A549 (cell line): ENCODE results near the gene HSD11B1.

Source experiments
- FOXS1 ChIP-seq: fragments of 250-450 bp; sonication (Bioruptor Pico); IDR thresholded peaks from 2 replicates; pipeline ENCODE4 v1.5.0; 2020; ENCODE audit warnings: mild to moderate bottlenecking, moderate library complexity
- MAFK ChIP-seq: fragments of 450-650 bp; IDR thresholded peaks from 2 replicates; pipeline ENCODE4 v1.6.1; 2014; ENCODE audit not compliant: partially characterized antibody
- MAZ ChIP-seq: fragments of 150-350 bp; IDR thresholded peaks from 2 replicates; pipeline ENCODE4 v1.6.1; 2014; ENCODE audit warnings: antibody characterized with exemption, low read depth, low read length, borderline replicate concordance
- MYC ChIP-seq: IDR thresholded peaks from 2 replicates; pipeline ENCODE4 v1.6.1; 2012; ENCODE audit warnings: mild to moderate bottlenecking, inconsistent platforms, low read length, improper control_type of control experiment, borderline replicate concordance
- POLR2AphosphoS2 ChIP-seq: conservative IDR thresholded peaks from 2 replicates; pipeline ENCODE4 v1.6.1; 2012; ENCODE audit warnings: low read length, improper control_type of control experiment, inconsistent platforms
- RFX5 ChIP-seq: fragments of 450-650 bp; IDR thresholded peaks from 2 replicates; pipeline ENCODE4 v1.7.1; 2014; ENCODE audit warnings: antibody characterized with exemption, mild to moderate bottlenecking, moderate library complexity
- TF ChIP-seq, protein P1 (sequence below): fragments of >200 bp; sonication (Bioruptor Twin); formaldehyde crosslinking; IDR thresholded peaks from 3 replicates; pipeline ENCODE4 v1.5.1; 2016

DNA sequence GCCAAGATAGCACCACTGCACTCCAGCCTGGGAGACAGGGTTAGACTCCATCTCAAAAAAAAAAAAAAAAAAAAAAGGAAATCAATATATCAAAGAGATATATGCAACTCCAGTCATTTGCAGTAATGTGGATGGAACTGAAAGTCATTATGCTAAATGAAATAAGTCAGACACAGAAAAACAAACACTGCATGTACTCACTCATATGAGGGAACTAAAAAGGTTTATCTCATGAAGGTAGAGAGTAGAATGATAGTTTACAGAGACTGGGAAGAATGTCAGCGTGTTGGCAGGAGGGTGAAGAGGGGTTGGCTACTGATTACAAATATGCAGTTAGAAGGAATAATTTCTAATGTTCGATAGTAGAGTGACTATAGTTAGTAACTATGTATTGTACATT lies 13.2 kb downstream of the HSD11B1 start:
- no peak for TF ChIP-seq MYC
- TF ChIP-seq, protein P1, sequence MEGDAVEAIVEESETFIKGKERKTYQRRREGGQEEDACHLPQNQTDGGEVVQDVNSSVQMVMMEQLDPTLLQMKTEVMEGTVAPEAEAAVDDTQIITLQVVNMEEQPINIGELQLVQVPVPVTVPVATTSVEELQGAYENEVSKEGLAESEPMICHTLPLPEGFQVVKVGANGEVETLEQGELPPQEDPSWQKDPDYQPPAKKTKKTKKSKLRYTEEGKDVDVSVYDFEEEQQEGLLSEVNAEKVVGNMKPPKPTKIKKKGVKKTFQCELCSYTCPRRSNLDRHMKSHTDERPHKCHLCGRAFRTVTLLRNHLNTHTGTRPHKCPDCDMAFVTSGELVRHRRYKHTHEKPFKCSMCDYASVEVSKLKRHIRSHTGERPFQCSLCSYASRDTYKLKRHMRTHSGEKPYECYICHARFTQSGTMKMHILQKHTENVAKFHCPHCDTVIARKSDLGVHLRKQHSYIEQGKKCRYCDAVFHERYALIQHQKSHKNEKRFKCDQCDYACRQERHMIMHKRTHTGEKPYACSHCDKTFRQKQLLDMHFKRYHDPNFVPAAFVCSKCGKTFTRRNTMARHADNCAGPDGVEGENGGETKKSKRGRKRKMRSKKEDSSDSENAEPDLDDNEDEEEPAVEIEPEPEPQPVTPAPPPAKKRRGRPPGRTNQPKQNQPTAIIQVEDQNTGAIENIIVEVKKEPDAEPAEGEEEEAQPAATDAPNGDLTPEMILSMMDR: no peak
- TF ChIP-seq MAFK: no peak
- TF ChIP-seq MAZ: no peak
- no peak for TF ChIP-seq RFX5
- no peak for TF ChIP-seq FOXS1 (CRISPR knock-in tag)
- no peak for TF ChIP-seq POLR2AphosphoS2
